ENCODE results near the gene PRKD3. TPM values are rescaled to one million over a fixed set of nuclear protein-coding genes. Genes with fewer than 3 reads are reported as not detected.

Gene PRKD3
- polyA plus RNA-seq, 3 donors = 4.2 to 17.8 (median 12.5) TPM

DNA sequence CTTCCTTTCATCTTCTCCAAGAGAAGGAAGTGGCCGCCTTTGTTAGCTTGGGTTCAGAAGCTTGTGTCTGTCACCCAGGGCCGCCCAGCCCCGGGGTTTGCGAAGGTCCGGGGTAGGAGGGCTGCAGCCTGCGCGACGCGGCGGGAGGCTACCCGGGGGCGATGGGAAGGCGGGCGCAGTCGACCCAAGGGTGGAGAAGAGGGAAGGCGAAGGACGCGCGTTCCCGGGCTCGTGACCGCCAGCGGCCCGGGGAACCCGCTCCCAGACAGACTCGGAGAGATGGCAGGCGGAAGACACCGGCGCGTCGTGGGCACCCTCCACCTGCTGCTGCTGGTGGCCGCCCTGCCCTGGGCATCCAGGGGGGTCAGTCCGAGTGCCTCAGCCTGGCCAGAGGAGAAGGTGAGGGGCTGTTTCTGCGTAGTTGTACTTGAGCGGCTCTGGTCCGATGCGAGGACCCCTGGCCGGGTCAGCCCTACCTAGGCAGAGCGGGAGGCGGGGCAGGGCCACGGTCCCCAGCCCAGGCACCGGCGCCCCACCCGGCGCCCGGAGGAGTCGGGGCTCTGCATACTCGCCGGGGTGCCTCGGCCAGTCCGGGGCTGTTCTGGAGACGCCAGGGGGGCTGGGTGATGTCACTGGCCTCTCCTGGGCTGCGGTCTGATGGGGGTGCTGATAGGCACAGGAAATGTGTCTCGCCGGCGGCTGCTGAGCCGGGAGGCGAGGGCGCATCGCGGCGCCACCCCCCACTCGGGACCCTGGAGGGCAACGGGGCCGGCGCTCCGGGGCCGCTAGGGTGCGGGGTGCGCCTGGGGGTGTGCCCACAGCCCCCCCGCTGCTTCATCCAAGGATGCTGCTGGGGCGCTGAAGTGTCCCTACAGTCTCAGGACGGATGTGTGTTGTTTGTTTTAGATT is 20.1 kb upstream of the PRKD3 start, which contains the start of gene QPCT:
QPCT (plus strand) TSS at position 178 of the 909 bp plus-strand sequence; CDS start at position 280, 102 bp downstream.
- whole genome bisulfite sequencing, 3 donors = 1 to 3% (median 2%) methylated on average over 68 to 73 of the region's 73 CpGs
- no peak within 1 kb of the TSS for H3K27ac ChIP-seq (ENCODE audit: low read depth, low read length)

DNA sequence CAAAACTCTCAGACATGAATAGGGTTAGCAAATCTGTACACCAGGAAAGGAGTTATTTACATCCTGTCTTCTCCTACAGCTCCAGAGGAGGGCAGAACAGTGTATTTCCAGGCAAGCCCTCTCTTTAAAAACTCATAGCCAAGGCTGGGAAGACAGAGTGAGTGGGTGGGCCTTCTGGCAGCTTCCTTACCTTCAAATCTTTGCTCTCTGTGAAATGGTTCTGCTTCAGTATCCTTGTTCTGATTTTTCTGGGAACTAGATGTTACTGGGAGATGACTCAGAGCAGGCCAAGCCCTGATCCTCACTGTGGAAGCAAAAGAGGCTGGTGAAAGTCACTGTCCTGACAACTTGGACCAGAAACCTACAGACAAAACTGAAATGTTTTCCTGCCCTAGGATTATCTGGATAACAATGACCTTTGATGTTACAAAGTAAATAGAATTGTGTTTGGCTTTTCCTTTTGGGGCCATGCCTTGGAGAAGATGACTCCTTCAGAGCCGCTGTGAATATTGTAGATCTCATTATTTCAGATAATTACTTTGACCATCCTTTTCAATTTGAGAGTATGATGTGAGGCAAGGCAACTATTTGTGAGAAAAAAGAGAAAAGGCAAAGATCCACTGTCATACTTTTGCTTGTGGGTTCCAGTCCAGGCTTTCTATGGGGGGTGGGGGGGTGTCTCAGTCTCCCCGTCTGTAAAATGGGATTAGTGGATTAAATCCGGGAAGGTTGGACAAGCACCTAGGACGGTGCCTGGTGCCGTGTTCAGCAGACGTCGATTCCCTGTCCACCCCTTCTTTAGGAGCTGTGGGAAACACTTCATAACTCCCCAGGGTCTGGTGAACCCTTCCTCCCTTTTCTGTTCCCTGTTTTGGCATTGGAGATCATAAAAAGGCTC is 19.2 kb upstream of the PRKD3 start:
- 78 to 85% (median 78%) methylated on average over 7 of the region's 7 CpGs for WGBS, 3 donors
- no peak overlapping the region for H3K27ac ChIP-seq (ENCODE audit: low read depth, low read length)

DNA sequence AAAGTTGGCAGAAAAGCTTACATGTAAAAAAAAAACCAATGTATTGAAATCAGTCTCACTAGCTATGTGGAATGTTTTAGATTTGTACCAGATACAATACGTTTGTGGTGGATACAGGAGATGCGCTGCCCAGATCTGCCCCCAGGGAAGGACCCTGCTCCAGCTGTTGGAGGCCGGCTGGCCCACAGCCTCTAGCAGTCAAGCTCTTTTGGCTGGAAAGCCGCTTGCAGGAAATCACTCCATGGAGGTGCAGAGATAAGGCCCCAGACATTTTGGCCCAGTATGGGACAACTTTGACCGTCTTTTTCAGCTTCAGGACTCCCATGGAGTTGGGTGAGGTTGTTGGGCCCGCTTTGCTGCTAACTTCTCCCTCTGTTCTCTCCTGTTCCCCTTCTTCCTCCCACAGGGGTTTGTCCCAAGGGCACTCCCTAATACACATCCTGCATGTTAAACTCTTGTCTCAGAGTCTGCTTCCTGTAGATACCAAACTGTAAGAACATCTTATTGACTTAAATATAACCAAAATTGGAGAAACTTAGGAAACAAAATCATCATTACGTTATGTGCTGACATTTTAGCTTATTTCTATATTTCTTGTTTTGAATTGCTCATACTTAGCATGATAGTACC is 18.1 kb upstream of the PRKD3 start:
- WGBS, 3 donors = 78 to 83% (median 78%) methylated on average over 7 of the region's 7 CpGs
- H3K27ac ChIP-seq (ENCODE audit: low read depth, low read length) = no peak overlapping the region

DNA sequence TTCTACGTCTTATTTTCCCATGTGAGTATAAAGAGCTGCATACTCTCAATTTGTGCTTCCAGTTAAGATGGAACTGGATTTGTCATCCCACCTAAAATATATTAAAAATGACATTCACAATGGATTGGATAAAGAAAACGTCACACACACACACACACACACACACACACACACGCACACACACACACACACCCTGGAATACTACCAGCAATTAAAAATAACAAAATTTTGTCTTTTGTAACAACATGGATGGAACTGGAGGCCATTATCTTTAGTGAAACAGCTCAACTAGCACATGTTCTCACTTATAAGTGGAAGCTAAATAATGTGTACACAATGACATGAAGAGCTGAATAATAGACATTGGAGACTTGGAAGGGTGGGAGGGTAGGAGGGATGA is 16.0 kb upstream of the PRKD3 start:
- H3K27ac ChIP-seq (ENCODE audit: low read depth, low read length) = no peak overlapping the region
- 80 to 91% (median 90%) methylated on average over 3 of the region's 3 CpGs for WGBS, 3 donors

DNA sequence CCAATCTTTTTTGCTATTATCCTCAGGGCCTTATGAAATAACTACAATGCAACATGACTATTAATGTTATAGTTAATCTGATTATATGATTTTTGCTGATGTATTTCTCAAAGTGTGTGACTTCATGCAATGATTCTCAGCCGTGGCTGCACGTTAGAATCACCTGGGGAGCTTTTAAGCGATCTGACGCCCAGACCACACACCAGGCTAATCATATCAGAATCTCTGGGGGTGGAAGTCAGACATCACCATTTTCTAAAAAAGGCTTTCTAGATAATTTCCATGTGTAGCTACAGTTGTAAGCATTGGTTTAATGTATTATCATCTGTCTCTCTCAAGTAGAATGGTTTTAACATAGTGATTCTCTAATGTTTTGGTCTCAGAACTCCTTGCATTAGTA is 14.3 kb upstream of the PRKD3 start:
- WGBS, 3 donors = 67 to 83% (median 80%) methylated on average over 4 of the region's 4 CpGs
- H3K27ac ChIP-seq (ENCODE audit: low read depth, low read length) = no peak overlapping the region

DNA sequence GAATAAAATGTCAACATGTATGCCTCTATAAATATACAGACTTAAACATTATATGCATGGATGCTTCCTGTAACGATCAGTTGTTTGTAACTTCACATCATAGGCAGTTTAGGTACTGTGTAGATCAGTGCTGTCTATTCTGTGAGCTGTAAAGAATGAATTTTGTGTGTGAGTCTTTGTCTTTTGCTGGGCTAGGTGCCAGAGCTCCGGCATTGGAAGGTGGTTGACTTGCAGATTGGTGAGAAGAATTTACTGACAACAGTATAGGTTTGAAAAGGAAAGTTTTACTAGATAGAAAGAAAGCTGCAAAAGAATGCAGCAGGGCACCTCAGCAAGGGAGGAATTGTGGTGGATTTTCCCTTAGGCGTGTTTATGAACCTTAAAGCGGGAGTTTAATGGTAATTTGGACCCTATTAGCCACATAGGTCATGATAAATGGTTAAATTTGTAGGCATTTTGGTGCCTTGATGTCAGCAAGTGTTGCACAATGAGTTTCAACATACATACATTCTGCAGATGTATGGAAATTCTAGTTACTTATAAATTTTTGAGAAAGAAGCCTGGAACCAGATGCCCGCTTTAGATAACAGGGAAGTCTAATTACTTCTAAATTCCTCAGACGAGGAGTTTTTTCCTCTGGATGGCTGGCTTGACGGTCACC is 13.1 kb upstream of the PRKD3 start:
- 73 to 81% (median 73%) methylated on average over 7 of the region's 7 CpGs for WGBS, 3 donors
- H3K27ac ChIP-seq (ENCODE audit: low read depth, low read length) = no peak overlapping the region

DNA sequence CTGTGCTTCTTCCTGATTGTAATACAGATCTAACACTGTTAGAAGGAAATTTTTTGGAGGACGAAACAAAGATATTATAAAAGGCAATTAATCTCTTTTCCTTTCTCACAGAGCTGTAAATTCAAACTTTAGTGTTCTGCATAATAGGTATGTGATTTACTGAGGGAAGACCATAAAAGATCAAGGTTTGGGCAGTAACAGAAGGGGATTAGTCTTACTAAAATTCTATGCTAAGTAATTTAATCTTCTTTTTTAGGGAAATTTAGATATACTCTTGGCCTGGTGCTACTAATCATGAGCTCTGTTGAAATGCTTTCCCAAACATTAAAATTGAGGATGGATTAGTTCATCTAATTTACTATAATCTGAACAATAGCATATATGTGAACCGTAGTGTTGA is 11.0 kb upstream of the PRKD3 start:
- no peak overlapping the region for H3K27ac ChIP-seq (ENCODE audit: low read depth, low read length)
- 84 to 93% (median 86%) methylated on average over 2 of the region's 2 CpGs for WGBS, 3 donors

DNA sequence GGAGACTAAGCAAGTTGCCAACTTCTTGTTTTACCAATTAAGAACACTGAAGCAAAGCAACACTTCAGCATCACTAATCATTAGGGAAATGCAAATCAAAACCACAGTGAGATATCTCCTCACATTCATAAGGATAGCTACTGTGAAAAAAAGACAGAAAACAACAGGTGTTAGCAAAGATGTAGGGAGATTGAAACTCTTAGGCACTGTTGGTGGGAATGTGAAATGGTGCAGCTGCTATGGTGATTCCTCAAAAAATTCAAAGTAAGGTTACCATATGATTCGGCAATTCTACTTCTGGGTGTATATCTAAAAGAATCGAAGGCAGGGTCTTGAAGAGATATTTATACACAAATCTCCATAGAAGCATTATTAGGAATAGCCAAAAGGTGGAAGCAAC is 8.6 kb upstream of the PRKD3 start:
- no peak overlapping the region for H3K27ac ChIP-seq (ENCODE audit: low read depth, low read length)
- WGBS, 3 donors = 57 to 75% (median 61%) methylated on average over 2 of the region's 2 CpGs

DNA sequence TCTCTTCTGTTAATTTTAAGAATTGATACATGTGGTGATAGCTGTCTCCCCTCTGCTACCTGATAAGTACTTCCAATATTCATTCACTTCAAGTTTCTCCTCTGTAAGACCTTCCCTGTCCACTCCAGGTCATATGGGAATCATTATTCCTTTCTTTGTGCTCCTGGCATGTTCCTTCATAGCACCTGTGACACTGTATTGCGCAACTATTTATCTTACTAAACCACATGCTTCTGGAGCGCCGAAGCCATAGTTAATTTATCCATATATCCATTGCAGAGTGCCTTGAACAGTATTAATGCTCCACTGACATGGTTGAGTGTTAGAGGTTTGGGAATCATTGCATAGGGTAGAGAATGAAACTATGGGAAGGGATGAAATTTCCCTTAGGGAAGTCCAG is 7.9 kb upstream of the PRKD3 start:
- WGBS, 3 donors = 63 to 90% (median 88%) methylated on average over 3 of the region's 3 CpGs
- H3K27ac ChIP-seq (ENCODE audit: low read depth, low read length) = no peak overlapping the region

DNA sequence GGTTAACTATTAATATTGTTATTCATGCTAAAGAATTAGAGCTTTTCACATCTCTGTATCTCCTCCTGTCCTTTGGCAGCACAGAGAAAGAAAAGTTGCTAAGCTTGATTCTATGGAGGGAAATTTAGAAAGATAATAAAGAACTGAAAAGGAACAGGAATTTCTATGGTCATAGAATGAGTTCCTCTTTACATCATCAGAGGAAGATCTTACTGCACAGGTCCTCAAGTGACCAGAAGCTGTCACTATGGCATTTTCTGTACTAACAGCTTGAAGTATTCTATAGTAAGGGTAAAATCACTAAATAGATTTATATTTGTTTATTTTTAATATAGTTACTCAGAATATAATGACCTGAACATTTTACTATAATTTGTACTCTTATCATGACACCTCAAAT is 6.0 kb upstream of the PRKD3 start:
- H3K27ac ChIP-seq (ENCODE audit: low read depth, low read length) = no peak overlapping the region

DNA sequence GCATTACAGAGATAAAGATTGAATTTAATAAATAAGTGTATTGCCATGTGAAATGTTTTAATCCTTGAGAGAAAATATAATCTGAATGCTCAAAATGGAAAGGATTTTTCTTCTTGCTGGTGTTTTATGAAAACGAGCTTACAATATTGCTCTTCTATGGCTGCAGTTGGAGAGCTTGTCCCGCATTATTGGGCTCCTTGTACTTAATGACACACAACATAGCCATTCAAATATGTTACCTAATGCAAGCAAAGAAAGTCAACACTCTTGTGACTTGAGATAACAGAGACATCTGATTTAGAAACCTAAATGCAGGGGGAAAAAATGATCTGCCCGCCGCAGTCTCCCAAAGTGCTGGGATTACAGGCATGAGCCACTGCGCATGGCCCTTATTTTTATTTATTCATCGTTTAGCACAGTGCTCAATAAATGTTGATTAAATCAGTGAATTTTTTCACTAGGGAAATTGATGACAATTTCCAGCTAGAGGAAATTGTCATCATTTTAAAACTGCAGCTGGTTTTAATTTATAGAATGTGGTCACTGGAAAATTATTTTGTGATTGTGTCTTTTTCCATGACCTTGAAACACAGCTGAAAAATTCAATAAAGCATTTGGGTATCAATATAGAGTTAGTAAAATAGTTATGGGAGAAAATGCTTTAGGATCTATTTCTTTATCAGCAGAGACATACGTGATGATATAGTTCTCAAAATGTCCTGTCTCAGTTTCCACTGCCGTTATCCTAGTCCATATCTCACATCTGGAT is 2.4 kb upstream of the PRKD3 start:
- 67 to 88% (median 80%) methylated on average over 8 of the region's 8 CpGs for WGBS, 3 donors
- H3K27ac ChIP-seq (ENCODE audit: low read depth, low read length) = no peak overlapping the region

DNA sequence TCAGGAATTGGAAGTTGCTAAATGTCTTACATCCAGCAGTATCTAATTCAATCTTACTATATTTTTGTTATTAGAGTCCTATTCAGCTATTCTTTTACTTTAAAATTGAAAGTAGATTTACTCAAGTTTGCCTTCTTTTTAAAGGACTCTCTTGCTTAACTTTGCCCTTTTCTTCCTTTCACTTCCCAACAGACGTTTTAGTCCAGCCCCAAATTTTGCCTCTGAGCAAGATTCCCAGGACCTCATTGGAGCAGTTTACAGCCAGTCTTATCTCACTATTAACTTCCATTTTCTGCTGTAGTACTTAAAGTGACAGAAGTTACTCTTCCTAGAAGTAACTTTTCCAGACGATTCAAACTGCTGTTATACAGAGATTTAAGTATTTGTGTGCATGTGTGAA is 1.7 kb upstream of the PRKD3 start:
- WGBS, 3 donors = 4 to 20% (median 5%) methylated on average over 2 of the region's 2 CpGs
- H3K27ac ChIP-seq (ENCODE audit: low read depth, low read length) = no peak overlapping the region

DNA sequence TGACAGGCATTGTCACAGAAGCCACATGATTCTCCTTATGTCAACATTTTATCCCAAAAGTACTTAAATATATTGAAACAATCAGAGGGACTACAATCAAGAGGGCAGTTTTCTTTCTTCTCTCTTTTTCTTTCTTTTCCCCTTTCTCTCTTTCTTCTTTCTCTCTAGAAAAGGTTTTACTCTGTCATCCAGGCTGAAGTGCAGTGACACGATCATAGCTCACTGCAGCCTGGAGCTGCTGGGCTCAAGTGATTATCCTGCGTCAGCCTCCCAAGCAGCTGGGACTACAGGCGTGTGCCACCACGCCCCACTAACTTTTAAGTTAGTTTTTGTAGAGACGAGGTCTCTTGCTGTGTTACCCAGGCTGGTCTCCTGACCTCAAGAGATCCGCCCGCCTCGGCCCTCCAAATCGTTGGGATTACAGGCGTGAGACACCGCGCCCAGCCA is 1.0 kb upstream of the PRKD3 start:
- no peak overlapping the region for H3K27ac ChIP-seq (ENCODE audit: low read depth, low read length)
- 90 to 93% (median 92%) methylated on average over 12 of the region's 12 CpGs for WGBS, 3 donors

DNA sequence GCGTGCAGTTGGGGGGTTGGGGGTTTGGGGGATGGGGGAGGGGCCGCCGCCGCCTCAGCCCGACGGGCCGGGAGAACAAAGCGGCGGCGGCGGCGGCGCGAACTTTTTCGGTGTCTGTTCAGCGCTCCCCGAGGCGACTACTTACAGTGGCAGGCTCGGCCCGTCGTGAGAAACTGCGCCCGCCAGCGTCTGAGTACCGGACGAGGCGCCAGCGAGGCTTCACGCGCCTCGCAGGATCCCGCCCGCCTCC is 172 bp downstream of the PRKD3 start:
- no peak overlapping the region for H3K27ac ChIP-seq (ENCODE audit: low read depth, low read length)
- WGBS, 3 donors = 0 to 1% (median 1%) methylated on average over 14 to 33 of the region's 33 CpGs

DNA sequence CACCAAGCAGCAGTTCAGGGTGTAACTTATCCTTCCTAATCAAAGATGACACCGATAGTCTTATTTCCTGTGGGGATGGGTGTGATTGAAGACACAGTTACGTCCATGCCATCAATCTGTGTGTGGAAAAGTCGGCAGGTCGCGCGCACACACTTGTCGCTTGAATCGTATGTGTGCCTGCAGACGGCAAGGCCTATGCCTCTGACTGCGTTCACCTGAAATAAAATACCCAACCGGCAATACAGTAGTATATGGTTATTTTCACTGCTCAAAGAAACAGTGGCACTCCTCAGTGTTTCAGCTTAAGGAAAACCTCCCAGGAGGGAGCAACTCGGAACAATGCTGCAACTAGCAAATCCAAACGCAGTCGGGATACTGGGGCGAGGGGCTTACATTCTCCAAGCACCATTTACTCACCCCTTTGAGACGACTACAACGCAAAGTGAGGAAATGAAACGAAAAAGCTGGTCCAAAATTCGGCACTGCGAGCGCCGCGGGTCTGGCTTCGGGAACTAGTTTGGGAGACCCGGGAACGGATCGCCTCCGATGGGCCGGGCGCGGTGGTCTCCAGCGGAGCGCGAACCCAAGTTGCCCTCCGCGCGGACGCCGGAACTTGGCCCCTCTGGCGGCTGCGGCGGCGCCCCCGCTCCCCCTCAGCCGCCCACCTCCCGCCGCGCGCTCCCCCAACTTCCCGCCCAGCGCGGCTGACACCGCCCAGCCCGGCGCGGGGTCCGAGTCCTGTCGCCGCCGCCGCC is 675 bp downstream of the PRKD3 start:
- no peak overlapping the region for H3K27ac ChIP-seq (ENCODE audit: low read depth, low read length)
- 1 to 2% (median 1%) methylated on average over 52 to 60 of the region's 61 CpGs for WGBS, 3 donors

DNA sequence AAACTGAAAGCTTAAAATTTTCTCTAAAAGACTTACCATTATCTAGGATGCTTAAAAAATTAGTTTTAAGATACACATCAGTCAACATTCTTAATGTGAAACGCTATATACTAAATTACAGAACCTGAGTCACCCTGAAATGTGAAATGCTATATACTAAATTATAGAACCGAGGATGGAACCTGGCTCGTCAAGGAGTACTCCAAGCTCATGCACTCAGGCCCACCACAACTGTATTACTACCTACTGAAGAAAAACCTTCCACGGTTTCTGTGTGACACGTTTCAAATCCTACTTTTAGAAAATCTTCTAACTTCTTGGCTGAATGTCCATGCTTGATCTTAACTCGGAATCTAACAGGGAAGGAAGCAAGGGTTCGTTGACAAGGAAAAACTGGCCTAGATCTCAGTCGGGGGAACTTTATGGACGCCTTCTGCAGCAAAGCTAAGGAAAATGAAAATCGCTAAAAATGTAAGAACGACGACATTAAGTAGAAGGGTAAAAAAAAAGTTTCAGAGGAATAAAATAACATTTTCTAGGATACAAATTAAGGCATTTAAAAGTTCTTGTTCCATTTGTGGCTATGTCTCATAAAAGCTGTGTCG is 1.4 kb downstream of the PRKD3 start:
- WGBS, 3 donors = 15 to 54% (median 18%) methylated on average over 13 of the region's 13 CpGs
- no peak overlapping the region for H3K27ac ChIP-seq (ENCODE audit: low read depth, low read length)

DNA sequence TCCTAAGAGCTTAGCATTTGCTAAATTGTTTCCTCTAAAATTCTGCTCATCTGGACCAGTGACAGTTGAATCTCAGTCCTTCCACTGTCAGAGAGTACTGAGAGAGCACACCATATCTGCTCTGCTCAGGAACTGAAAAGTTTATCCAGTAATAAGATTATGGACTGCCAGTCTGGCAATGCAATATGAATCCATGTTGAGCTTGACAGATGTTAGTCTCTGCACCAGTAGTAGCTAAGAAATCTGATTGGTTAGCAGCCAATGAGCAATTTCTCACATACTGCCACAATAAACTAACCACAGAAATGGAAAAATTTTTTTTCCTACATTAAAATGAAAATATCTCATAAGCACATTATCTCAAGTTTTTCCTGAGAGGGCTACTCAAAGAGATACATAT is 2.3 kb downstream of the PRKD3 start:
- no peak overlapping the region for H3K27ac ChIP-seq (ENCODE audit: low read depth, low read length)

Measured in adipose tissue (tissue), 3 donors.